Cerebellar cortex (tissue), 1 donor: ENCODE results near the gene ANO6.

ENCODE experiments used
- DNase-seq: peaks from one replicate; pipeline ENCODE4 v3.0.0-alpha.2; 2015; ENCODE audit warnings: low spot score

Gene ANO6

GRCh38 chr12:45406988-45407850 is 191.3 kb downstream of the ANO6 start:
- DNase-seq, result no peak

GRCh38 chr12:45407981-45408728 is 192.3 kb downstream of the ANO6 start:
- no peak for DNase-seq

GRCh38 chr12:45408729-45409114 is 192.8 kb downstream of the ANO6 start:
- no peak for DNase-seq

- DNase-seq, result no peak
These were observed 194.1 kb downstream of the ANO6 start for GRCh38 chr12:45409966-45410365.

- no peak for DNase-seq
These were observed 195.7 kb downstream of the ANO6 start for GRCh38 chr12:45411626-45412025.

GRCh38 chr12:45415393-45415817 is 199.5 kb downstream of the ANO6 start:
- DNase-seq, result no peak

GRCh38 chr12:45416126-45416525 is 200.2 kb downstream of the ANO6 start:
- DNase-seq, result no peak

GRCh38 chr12:45418520-45418919 is 202.6 kb downstream of the ANO6 start:
- DNase-seq, result no peak

GRCh38 chr12:45419317-45419814 is 203.5 kb downstream of the ANO6 start:
- no peak for DNase-seq

GRCh38 chr12:45421736-45422135 is 205.8 kb downstream of the ANO6 start:
- no peak for DNase-seq

GRCh38 chr12:45423931-45424330 is 208.0 kb downstream of the ANO6 start:
- DNase-seq, result no peak

GRCh38 chr12:45425426-45425825 is 209.5 kb downstream of the ANO6 start:
- DNase-seq, result no peak

- DNase-seq, result no peak
These were observed 210.4 kb downstream of the ANO6 start for GRCh38 chr12:45426294-45426693.

- no peak for DNase-seq
These were observed 211.1 kb downstream of the ANO6 start for GRCh38 chr12:45427042-45427441.

GRCh38 chr12:45429831-45430230 is 213.9 kb downstream of the ANO6 start:
- DNase-seq, result no peak

- no peak for DNase-seq
These were observed 215.2 kb downstream of the ANO6 start for GRCh38 chr12:45431126-45431525.

- DNase-seq, result no peak
These were observed 216.8 kb downstream of the ANO6 start for GRCh38 chr12:45432710-45433109.

- DNase-seq, result no peak
These were observed 217.6 kb downstream of the ANO6 start for GRCh38 chr12:45433441-45433868.

GRCh38 chr12:45434094-45434493 is 218.2 kb downstream of the ANO6 start:
- no peak for DNase-seq

- DNase-seq, result no peak
These were observed 220.2 kb downstream of the ANO6 start for GRCh38 chr12:45435945-45436710.

- DNase-seq, result no peak
These were observed 223.1 kb downstream of the ANO6 start for GRCh38 chr12:45439039-45439438.

GRCh38 chr12:45446013-45446412 is 230.1 kb downstream of the ANO6 start:
- no peak for DNase-seq
